Upper lobe of left lung (tissue), 4 donors: ENCODE results near the gene SOX13.

ENCODE experiments used
- CTCF ChIP-seq, 6 experiments: fragments of 450-650 bp in 4 of 6; fragments of 200-600 bp in 2 of 6; sonication (generic) in 2 of 6; IDR thresholded peaks; one replicate each; pipeline ENCODE4 v1.5.1; 2016 to 2019; ENCODE audit warnings: antibody characterized with exemption in 6 of 6
- EP300 ChIP-seq, 4 donors: sonication (generic); formaldehyde crosslinking; IDR thresholded peaks; one replicate each; pipeline ENCODE4 v1.5.1; 2017; ENCODE audit warnings: antibody characterized with exemption in 4 of 4, control low read depth in 2 of 4
- POLR2A ChIP-seq, 4 donors: fragments of 450-650 bp; IDR thresholded peaks; one replicate each; pipeline ENCODE4 v1.5.1; 2016 to 2017; ENCODE audit warnings: antibody characterized with exemption in 4 of 4, mild to moderate bottlenecking in 2 of 4
- POLR2AphosphoS5 ChIP-seq, 2 donors: sonication (generic); formaldehyde crosslinking; IDR thresholded peaks; one replicate each; pipeline ENCODE4 v1.5.1; 2017; ENCODE audit warnings: antibody characterized with exemption in 2 of 2

GRCh38 chr1:204172404-204173029 lies 99.6 kb downstream of the SOX13 start:
- no peak for TF ChIP-seq CTCF (IDR thresholded peaks at IDR 0.05)
- no peak for TF ChIP-seq POLR2A (IDR thresholded peaks at IDR 0.05)
- no peak for TF ChIP-seq POLR2AphosphoS5 (IDR thresholded peaks at IDR 0.05)
- TF ChIP-seq EP300 (IDR thresholded peaks at IDR 0.05) = no peak
